GM19467 (cell line): ENCODE measurements around the gene GCM1.
A peak's percentile ranks its signal among the peaks of the same experiment; 100 is the strongest.
"Not testable (repeated sequence)": the region's sequence is repeated elsewhere in the genome, so short reads cannot be mapped to it uniquely, and the experiment has no call there.

Experiments used
- ATAC-seq: cut with Tn5 transposase; IDR thresholded peaks from one replicate; pipeline ENCODE4 v1.9.1; 2021; ENCODE audit warnings: mild to moderate bottlenecking, moderate library complexity; ENCODE audit not compliant: unreplicated experiment

Gene GCM1

GRCh38 chr6:53148684-53149083 lies at the start of gene GCM1:
Gene GCM1 (minus strand): TSS chr6:53148841. CDS start chr6:53145632, 3,209 bp downstream.
- ATAC-seq = no peak

- no peak for ATAC-seq
Measured at GRCh38 chr6:53197553-53197952, 48.9 kb upstream of the GCM1 start.

- ATAC-seq = no peak
Measured at GRCh38 chr6:53195048-53195447, 46.4 kb upstream of the GCM1 start.

- no peak for ATAC-seq
Measured at GRCh38 chr6:53192682-53193188, 44.1 kb upstream of the GCM1 start.

- no peak for ATAC-seq
Measured at GRCh38 chr6:53189554-53189953, 40.9 kb upstream of the GCM1 start.

- no peak for ATAC-seq
Measured at GRCh38 chr6:53188833-53189232, 40.2 kb upstream of the GCM1 start.

- ATAC-seq = no peak
Measured at GRCh38 chr6:53180678-53181077, 32.0 kb upstream of the GCM1 start.

GRCh38 chr6:53179961-53180651 lies 31.5 kb upstream of the GCM1 start:
- ATAC-seq = no peak

GRCh38 chr6:53178837-53179432 lies 30.3 kb upstream of the GCM1 start:
- no peak for ATAC-seq

GRCh38 chr6:53175027-53175426 lies 26.4 kb upstream of the GCM1 start:
- ATAC-seq = no peak

- ATAC-seq = no peak
Measured at GRCh38 chr6:53172468-53172803, 23.8 kb upstream of the GCM1 start.

- peak; percentile 87 for ATAC-seq
Measured at GRCh38 chr6:53171605-53172467, 23.2 kb upstream of the GCM1 start.

GRCh38 chr6:53168516-53169267 lies 20.1 kb upstream of the GCM1 start:
- no peak for ATAC-seq

- no peak for ATAC-seq
Measured at GRCh38 chr6:53165293-53165692, 16.7 kb upstream of the GCM1 start.

- ATAC-seq = no peak
Measured at GRCh38 chr6:53162606-53163005, 14.0 kb upstream of the GCM1 start.

GRCh38 chr6:53161481-53162009 lies 12.9 kb upstream of the GCM1 start:
- ATAC-seq = no peak

- no peak for ATAC-seq
Measured at GRCh38 chr6:53159558-53159957, 10.9 kb upstream of the GCM1 start.

GRCh38 chr6:53158076-53158475 lies 9.4 kb upstream of the GCM1 start:
- not testable (repeated sequence) for ATAC-seq

- ATAC-seq = not testable (repeated sequence)
Measured at GRCh38 chr6:53155279-53155678, 6.6 kb upstream of the GCM1 start.

- ATAC-seq = no peak
Measured at GRCh38 chr6:53154794-53155193, 6.2 kb upstream of the GCM1 start.

GRCh38 chr6:53154071-53154470 lies 5.4 kb upstream of the GCM1 start:
- no peak for ATAC-seq
